ENCODE data around the gene LRRC36.

The LRRC36 gene

GRCh38 chr16:67419502-67419901 is 92.9 kb downstream of the LRRC36 start:
- no peak for DNase-seq (ENCODE audit: low read depth)
- no peak overlapping the region for H3K4me3 ChIP-seq (replicated peaks; ENCODE audit: low read depth, low read length)
- TF ChIP-seq CTCF (IDR thresholded peaks at IDR 0.05; ENCODE audit: low read length, missing control alignments), result no peak

GRCh38 chr16:67419931-67420330 is 93.3 kb downstream of the LRRC36 start:
- TF ChIP-seq CTCF (IDR thresholded peaks at IDR 0.05; ENCODE audit: low read length, missing control alignments), result no peak
- H3K4me3 ChIP-seq (replicated peaks; ENCODE audit: low read depth, low read length), result no peak overlapping the region
- no peak for DNase-seq (ENCODE audit: low read depth)

- H3K4me3 ChIP-seq (replicated peaks; ENCODE audit: low read depth, low read length), result no peak overlapping the region
- TF ChIP-seq CTCF (IDR thresholded peaks at IDR 0.05; ENCODE audit: low read length, missing control alignments), result no peak
- no peak for DNase-seq (ENCODE audit: low read depth)
Measured at GRCh38 chr16:67421030-67421429, 94.4 kb downstream of the LRRC36 start.

- H3K4me3 ChIP-seq (replicated peaks; ENCODE audit: low read depth, low read length), result no peak overlapping the region
- no peak for TF ChIP-seq CTCF (IDR thresholded peaks at IDR 0.05; ENCODE audit: low read length, missing control alignments)
- no peak for DNase-seq (ENCODE audit: low read depth)
Measured at GRCh38 chr16:67423015-67423414, 96.4 kb downstream of the LRRC36 start.

GRCh38 chr16:67423611-67424260 is 97.1 kb downstream of the LRRC36 start:
- DNase-seq (ENCODE audit: low read depth), result no peak
- no peak overlapping the region for H3K4me3 ChIP-seq (replicated peaks; ENCODE audit: low read depth, low read length)
- TF ChIP-seq CTCF (IDR thresholded peaks at IDR 0.05; ENCODE audit: low read length, missing control alignments), result no peak

GRCh38 chr16:67424261-67424615 is 97.6 kb downstream of the LRRC36 start:
- no peak for TF ChIP-seq CTCF (IDR thresholded peaks at IDR 0.05; ENCODE audit: low read length, missing control alignments)
- no peak for DNase-seq (ENCODE audit: low read depth)

GRCh38 chr16:67425061-67425460 is 98.4 kb downstream of the LRRC36 start:
- TF ChIP-seq CTCF (IDR thresholded peaks at IDR 0.05; ENCODE audit: low read length, missing control alignments), result no peak
- H3K4me3 ChIP-seq (replicated peaks; ENCODE audit: low read depth, low read length), result no peak overlapping the region
- DNase-seq (ENCODE audit: low read depth), result no peak

More at GRCh38 chr16:67424261-67424615, 97.6 kb downstream of the LRRC36 start:
- no peak overlapping the region for H3K4me3 ChIP-seq (replicated peaks; ENCODE audit: low read depth, low read length)
